ENCODE results near the gene S100P.

DNA sequence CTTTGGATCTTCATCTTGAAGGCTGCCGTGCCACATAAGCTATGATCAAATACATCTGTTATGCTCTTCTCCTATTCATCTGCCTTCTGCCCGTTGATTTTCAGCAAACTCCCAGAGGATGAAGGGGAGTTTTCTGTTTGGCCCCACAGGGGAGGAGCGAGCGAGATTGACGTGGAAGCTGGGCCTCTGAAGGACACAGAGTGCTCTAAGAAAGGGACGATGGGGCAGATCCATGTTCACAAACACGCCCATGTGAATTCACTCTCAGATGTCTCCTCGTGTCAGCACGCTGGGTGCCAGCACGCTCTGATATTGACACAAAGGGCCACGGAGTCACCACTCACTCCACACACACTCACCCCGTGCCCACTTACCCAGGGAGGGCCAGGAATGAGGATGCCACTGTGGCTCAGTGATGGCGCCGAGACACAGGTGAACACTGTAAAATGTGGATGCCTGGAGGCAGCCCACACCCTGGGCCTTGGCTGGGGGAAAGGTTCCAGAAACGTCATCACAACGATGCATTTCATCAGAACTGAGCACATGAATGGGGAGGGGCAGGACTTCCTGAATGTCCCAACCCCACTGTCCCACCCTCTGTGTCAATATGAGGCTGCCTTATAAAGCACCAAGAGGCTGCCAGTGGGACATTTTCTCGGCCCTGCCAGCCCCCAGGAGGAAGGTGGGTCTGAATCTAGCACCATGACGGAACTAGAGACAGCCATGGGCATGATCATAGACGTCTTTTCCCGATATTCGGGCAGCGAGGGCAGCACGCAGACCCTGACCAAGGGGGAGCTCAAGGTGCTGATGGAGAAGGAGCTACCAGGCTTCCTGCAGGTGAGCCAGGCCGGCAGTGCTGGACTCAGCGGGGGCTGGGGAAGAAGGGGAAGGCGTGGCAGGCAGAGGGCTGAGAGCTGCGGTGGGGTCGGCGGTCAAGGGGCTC, at the start of gene S100P:
- TF ChIP-seq EZH2 (IDR thresholded peaks at IDR 0.05; ENCODE audit: borderline replicate concordance, low read length) (no peak), CTCF (IDR thresholded peaks at IDR 0.05; ENCODE audit: low read length) (no peak)

Data from OCI-LY1 (cell line).